K562 (cell line): ENCODE measurements around the gene CCDC88C. TPM values are rescaled to one million over a fixed set of nuclear protein-coding genes. Genes with fewer than 3 reads are reported as not detected.

Experiments
- ATAC-seq: fragments of 200-7000 bp; cut with Tn5 transposase; 3 replicates; pipeline ENCODE4 v1.9.1; 2020; ENCODE audit warnings: moderate library complexity
- BruUV-seq: library from RNA; stranded (reverse); fragments of 400-500 nt; replicated peaks from 2 replicates; lab custom pipeline; 2021; lab: Mats Ljungman, UMichigan
- CTCF ChIA-PET: fragments of 300-600 bp; formaldehyde crosslinking; extraction: SDS; loops from one replicate; lab custom pipeline; 2021; ENCODE audit warnings: low intra/inter-chr PET ratio; lab: Yijun Ruan, JAX
- POLR2A ChIA-PET: fragments of 300-600, 350-650 bp; sonication (Branson Sonifier 250); formaldehyde crosslinking; extraction: SDS; loops from one replicate; lab custom pipeline; 2021; ENCODE audit warnings: antibody characterized with exemption, inconsistent platforms; lab: Yijun Ruan, JAX
- DNase-seq, 4 experiments: peaks; one replicate each; pipeline versions ENCODE4 v3.0.0 to v3.0.0-alpha.2; 2011 to 2018; ENCODE audit warnings: low spot score in 3 of 4, mixed read lengths in 3 of 4; ENCODE audit errors: extremely low read depth in 1 of 4
- FAIRE-seq: peaks from 2 replicates; lab custom pipeline; 2011; peaks lifted over from hg19 to GRCh38; lab: Jason Lieb, UNC
- H2AFZ ChIP-seq: 2 replicates; pipeline ENCODE4 v1.6.0; 2011; ENCODE audit warnings: low read depth, low read length, control low read depth, inconsistent platforms
- H3K27ac ChIP-seq: fragments of 200-600 bp; 3 replicates; pipeline ENCODE4 v1.8.0; 2011; ENCODE audit warnings: low read depth, mild to moderate bottlenecking, control low read depth, inconsistent platforms, low read length, moderate library complexity, mixed read lengths; ENCODE audit errors: extremely low read depth
- H3K27me3 ChIP-seq, 2 experiments: fragments of 300-600 bp in 1 of 2; 2 replicates in 1 of 2; 3 replicates in 1 of 2; pipeline versions ENCODE4 v1.6.0 to v1.8.0; 2011; ENCODE audit warnings: inconsistent platforms in 2 of 2, low read length in 2 of 2, mild to moderate bottlenecking in 1 of 2, mixed read lengths in 1 of 2, moderate library complexity in 1 of 2; ENCODE audit not compliant: control insufficient read depth in 2 of 2, insufficient read depth in 2 of 2
- H3K36me3 ChIP-seq: fragments of 300-600 bp; 3 replicates; pipeline ENCODE4 v1.8.0; 2011; ENCODE audit warnings: mild to moderate bottlenecking, low read length, inconsistent platforms; ENCODE audit not compliant: control insufficient read depth, insufficient read depth
- H3K4me1 ChIP-seq, 2 experiments: fragments of 200-600 bp in 1 of 2; replicated peaks in 1 of 2; 2 replicates in 1 of 2; 3 replicates in 1 of 2; pipeline versions ENCODE4 v1.5.1 to v1.8.0; 2011; ENCODE audit warnings: inconsistent platforms in 2 of 2, low read length in 2 of 2, mild to moderate bottlenecking in 1 of 2, mixed read lengths in 1 of 2, moderate library complexity in 1 of 2; ENCODE audit not compliant: control insufficient read depth in 2 of 2, insufficient read depth in 2 of 2
- H3K4me2 ChIP-seq: 2 replicates; pipeline ENCODE4 v1.6.1; 2011; ENCODE audit warnings: low read length, control low read depth, inconsistent platforms, mixed read lengths; ENCODE audit not compliant: insufficient read depth
- H3K4me3 ChIP-seq: fragments of 200-600 bp; sonication (generic), shearing (Covaris generic); 2 replicates; pipeline ENCODE4 v1.5.1; 2016; ENCODE audit warnings: control low read depth, inconsistent platforms
- H3K79me2 ChIP-seq: fragments of 200-600 bp; 3 replicates; pipeline ENCODE4 v1.8.0; 2011; ENCODE audit warnings: low read length, inconsistent platforms; ENCODE audit not compliant: control insufficient read depth, insufficient read depth
- H3K9ac ChIP-seq, 2 experiments: 2 replicates each; pipeline versions ENCODE4 v1.6.0 to v1.6.1; 2011; ENCODE audit warnings: low read depth in 2 of 2, low read length in 2 of 2, control low read depth in 1 of 2, inconsistent platforms in 1 of 2, mild to moderate bottlenecking in 1 of 2, mixed read lengths in 1 of 2; ENCODE audit not compliant: insufficient read depth in 1 of 2
- H3K9me1 ChIP-seq: one replicate; pipeline ENCODE4 v1.6.0; 2011; ENCODE audit warnings: inconsistent platforms, mild to moderate bottlenecking, low read length, moderate library complexity; ENCODE audit not compliant: control insufficient read depth, insufficient read depth
- H3K9me3 ChIP-seq: replicated peaks from 2 replicates; pipeline ENCODE4 v1.5.1; 2011; ENCODE audit warnings: low read depth, low read length, inconsistent platforms; ENCODE audit not compliant: control insufficient read depth, insufficient read depth
- H4K20me1 ChIP-seq: replicated peaks from 2 replicates; pipeline ENCODE4 v1.6.1; 2011; ENCODE audit warnings: low read length, inconsistent platforms, mixed read lengths; ENCODE audit not compliant: control insufficient read depth, insufficient read depth
- ARID3A ChIP-seq: IDR thresholded peaks from 2 replicates; pipeline ENCODE4 v1.6.1; 2012; ENCODE audit warnings: low read depth, low read length, improper control_type of control experiment, borderline replicate concordance
- SRSF9 ChIP-seq: fragments of 200-400 bp; formaldehyde crosslinking; IDR thresholded peaks from 2 replicates; pipeline ENCODE4 v1.6.1; 2017; ENCODE audit warnings: low read depth, low read length, borderline replicate concordance
- TAF1 ChIP-seq: IDR thresholded peaks from 2 replicates; pipeline ENCODE4 v1.6.1; 2011; ENCODE audit warnings: mild to moderate bottlenecking, low read length, moderate library complexity; ENCODE audit not compliant: insufficient read depth, control insufficient read depth, severe bottlenecking; ENCODE audit errors: extremely low read depth
- YBX1 ChIP-seq: fragments of 450-650 bp; IDR thresholded peaks from 2 replicates; pipeline ENCODE4 v1.7.1; 2016; ENCODE audit warnings: mild to moderate bottlenecking
- ZNF253 ChIP-seq: fragments of 250-450 bp; sonication (Bioruptor Pico); conservative IDR thresholded peaks from 2 replicates; pipeline ENCODE4 v1.6.1; 2021; ENCODE audit warnings: mild to moderate bottlenecking
- whole genome bisulfite sequencing: fragments of 100-300 bp; shearing (Covaris generic); methylation state at CpG from one replicate; pipeline ENCODE4 v1.1.6; 2016; ENCODE audit warnings: low coverage, mixed read lengths; ENCODE audit not compliant: insufficient coverage; ENCODE audit errors: missing lambda C conversion rate; 5-methylcytosine and 5-hydroxymethylcytosine counted together
- in situ Hi-C: fragments of 300-500 bp; cut with MboI; formaldehyde crosslinking; loops from 4 replicates; pipeline ENCODE4 v1.15.0; 2018; ENCODE audit warnings: inconsistent platforms, mixed read lengths
- intact Hi-C: fragments of 100-400 bp; cut with micrococcal nuclease; formaldehyde crosslinking; loops from 2 replicates; pipeline ENCODE4 v1.14.2; 2022
- polyA plus RNA-seq, 8 experiments: library from polyadenylated mRNA; depleted of rRNA in 4 of 8; stranded (reverse) in 5 of 8; unstranded in 3 of 8; fragments of >200 nt; fragmentation: Nextera tagmentation in 2 of 8; fragmentation: Illumina TruSeq in 1 of 8; extraction: Ambion mirVana in 2 of 8; extraction: Trizol in 1 of 8; gene quantifications; 2 replicates each; pipeline versions ENCODE4 v1.2.1 to v1.2.3, GENCODE V29; 2011 to 2014; ENCODE audit warnings: inconsistent platforms in 1 of 8, missing spikeins in 1 of 8
- total RNA-seq, 7 experiments: library from RNA; depleted of rRNA in 6 of 7; stranded (reverse); fragments of >200 nt in 6 of 7; fragmentation: Illumina TruSeq in 2 of 7; extraction: Trizol in 2 of 7; gene quantifications; 2 replicates each; pipeline versions ENCODE4 v1.2.1 to v1.2.3, GENCODE V29; 2011 to 2021; ENCODE audit warnings: low replicate concordance in 1 of 7
- TF ChIP-seq, protein P1 (sequence below): fragments of 450-650 bp; IDR thresholded peaks from 2 replicates; pipeline ENCODE4 v1.6.1; 2017; ENCODE audit warnings: mild to moderate bottlenecking, moderate library complexity
- TF ChIP-seq, protein P2 (sequence below), 2 experiments: fragments of 450-650 bp; IDR thresholded peaks; 2 replicates each; pipeline ENCODE4 v1.6.1; 2016; ENCODE audit warnings: mild to moderate bottlenecking in 2 of 2, borderline replicate concordance in 1 of 2, low read depth in 1 of 2, moderate library complexity in 1 of 2
- TF ChIP-seq, protein P3 (sequence below): conservative IDR thresholded peaks from 2 replicates; pipeline ENCODE4 v1.6.1; 2011; ENCODE audit warnings: low read depth, mild to moderate bottlenecking, low read length; ENCODE audit not compliant: control insufficient read depth

CCDC88C gene
- total and polyA plus RNA-seq, 9 of the 15 experiments (the other 6 are each of a cell fraction or from before 2014, with no cell fraction given), result 0.62 to 22.5 (median 10.7) TPM

GRCh38 chr14:91342206-91342760, 75.3 kb downstream of the CCDC88C start:
- FAIRE-seq, result no peak
- TF ChIP-seq YBX1, result no peak
- no peak for TF ChIP-seq ZNF253 (CRISPR knock-in tag)
- no peak for TF ChIP-seq TAF1
- TF ChIP-seq, protein P1, sequence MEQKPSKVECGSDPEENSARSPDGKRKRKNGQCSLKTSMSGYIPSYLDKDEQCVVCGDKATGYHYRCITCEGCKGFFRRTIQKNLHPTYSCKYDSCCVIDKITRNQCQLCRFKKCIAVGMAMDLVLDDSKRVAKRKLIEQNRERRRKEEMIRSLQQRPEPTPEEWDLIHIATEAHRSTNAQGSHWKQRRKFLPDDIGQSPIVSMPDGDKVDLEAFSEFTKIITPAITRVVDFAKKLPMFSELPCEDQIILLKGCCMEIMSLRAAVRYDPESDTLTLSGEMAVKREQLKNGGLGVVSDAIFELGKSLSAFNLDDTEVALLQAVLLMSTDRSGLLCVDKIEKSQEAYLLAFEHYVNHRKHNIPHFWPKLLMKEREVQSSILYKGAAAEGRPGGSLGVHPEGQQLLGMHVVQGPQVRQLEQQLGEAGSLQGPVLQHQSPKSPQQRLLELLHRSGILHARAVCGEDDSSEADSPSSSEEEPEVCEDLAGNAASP, result no peak
- no peak for TF ChIP-seq ARID3A
- TF ChIP-seq SRSF9, result no peak
- TF ChIP-seq, protein P2, sequence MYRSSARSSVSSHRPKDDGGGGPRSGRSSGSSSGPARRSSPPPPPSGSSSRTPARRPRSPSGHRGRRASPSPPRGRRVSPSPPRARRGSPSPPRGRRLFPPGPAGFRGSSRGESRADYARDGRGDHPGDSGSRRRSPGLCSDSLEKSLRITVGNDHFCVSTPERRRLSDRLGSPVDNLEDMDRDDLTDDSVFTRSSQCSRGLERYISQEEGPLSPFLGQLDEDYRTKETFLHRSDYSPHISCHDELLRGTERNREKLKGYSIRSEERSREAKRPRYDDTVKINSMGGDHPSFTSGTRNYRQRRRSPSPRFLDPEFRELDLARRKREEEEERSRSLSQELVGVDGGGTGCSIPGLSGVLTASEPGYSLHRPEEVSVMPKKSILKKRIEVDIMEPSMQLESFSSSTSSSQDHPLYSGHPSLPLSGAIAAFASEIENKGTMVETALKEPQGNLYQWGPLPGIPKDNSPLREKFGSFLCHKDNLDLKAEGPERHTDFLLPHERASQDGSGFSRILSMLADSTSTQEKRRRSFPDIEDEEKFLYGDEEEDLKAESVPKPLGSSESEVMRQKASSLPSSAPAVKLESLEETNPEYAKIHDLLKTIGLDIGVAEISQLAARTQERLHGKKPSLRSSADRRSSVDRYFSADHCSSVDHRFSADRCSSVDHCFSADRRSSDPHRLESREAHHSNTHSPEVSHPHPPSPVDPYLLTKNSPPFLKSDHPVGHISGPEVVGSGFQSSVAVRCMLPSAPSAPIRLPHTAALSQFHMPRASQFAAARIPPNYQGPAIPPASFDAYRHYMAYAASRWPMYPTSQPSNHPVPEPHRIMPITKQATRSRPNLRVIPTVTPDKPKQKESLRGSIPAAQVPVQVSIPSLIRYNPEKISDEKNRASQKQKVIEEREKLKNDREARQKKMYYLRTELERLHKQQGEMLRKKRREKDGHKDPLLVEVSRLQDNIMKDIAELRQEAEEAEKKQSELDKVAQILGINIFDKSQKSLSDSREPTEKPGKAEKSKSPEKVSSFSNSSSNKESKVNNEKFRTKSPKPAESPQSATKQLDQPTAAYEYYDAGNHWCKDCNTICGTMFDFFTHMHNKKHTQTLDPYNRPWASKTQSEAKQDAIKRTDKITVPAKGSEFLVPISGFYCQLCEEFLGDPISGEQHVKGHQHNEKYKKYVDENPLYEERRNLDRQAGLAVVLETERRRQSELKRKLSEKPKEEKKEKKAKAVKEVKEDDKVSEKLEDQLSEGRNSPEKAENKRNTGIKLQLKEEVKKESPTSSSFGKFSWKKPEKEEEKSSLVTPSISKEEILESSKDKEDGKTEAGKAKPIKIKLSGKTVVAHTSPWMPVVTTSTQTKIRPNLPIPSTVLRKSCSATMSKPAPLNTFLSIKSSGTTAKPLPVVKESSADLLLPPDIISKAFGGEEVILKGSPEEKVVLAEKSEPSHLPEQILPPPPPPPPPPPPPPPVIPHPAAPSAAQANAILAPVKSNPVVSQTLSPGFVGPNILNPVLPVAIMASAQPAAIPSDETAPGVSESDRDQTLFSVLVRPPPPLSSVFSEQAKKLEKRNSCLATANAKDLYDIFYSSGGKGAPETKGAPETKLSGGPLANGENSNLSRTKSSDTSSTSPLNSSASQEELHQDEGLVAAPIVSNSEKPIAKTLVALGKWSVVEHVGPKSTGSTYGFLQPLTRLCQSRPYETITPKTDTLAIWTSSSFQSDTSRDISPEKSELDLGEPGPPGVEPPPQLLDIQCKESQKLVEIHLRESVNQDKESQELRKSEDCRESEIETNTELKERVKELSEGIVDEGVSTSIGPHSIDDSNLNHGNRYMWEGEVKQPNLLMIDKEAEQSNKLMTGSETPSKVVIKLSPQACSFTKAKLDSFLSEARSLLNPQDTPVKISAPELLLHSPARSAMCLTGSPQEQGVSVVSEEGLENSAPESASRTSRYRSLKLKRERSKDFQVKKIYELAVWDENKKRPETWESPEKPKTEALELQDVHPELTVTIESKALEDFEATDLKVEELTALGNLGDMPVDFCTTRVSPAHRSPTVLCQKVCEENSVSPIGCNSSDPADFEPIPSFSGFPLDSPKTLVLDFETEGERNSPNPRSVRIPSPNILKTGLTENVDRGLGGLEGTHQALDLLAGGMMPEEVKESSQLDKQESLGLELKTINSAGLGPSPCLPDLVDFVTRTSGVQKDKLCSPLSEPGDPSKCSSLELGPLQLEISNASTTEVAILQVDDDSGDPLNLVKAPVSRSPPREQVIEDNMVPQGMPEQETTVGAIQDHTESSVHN (IDR thresholded peaks at IDR 0.05; ENCODE audit: borderline replicate concordance in 1 of 2, low read depth in 1 of 2), result no peak
- TF ChIP-seq, protein P3, sequence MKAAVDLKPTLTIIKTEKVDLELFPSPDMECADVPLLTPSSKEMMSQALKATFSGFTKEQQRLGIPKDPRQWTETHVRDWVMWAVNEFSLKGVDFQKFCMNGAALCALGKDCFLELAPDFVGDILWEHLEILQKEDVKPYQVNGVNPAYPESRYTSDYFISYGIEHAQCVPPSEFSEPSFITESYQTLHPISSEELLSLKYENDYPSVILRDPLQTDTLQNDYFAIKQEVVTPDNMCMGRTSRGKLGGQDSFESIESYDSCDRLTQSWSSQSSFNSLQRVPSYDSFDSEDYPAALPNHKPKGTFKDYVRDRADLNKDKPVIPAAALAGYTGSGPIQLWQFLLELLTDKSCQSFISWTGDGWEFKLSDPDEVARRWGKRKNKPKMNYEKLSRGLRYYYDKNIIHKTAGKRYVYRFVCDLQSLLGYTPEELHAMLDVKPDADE, result no peak

More at GRCh38 chr14:91342206-91342760, 75.3 kb downstream of the CCDC88C start:
- intact Hi-C loops, result no loop called here
- no peak overlapping the region for H3K4me2 ChIP-seq
- H3K27me3 ChIP-seq, result no peaks in the 10 kb centered on the region
- no TSS peak for BruUV-seq
- no peak for DNase-seq
- peaks cover 0 to 4% of the 10 kb centered on the region in 2 experiments; a peak in 2 of 5 replicates for H3K4me1 ChIP-seq
- H2AFZ ChIP-seq, result no peak overlapping the region
- no peak overlapping the region for H3K4me3 ChIP-seq
- H3K79me2 ChIP-seq, result no peaks in the 10 kb centered on the region; the same call in 2 of the 3 replicates
- CTCF ChIA-PET, result no interaction called here
- ATAC-seq, result no peak
- in situ Hi-C loops, result loop anchor here (5.0 kb wide), 1 partner anchor 85 kb away; no protein-coding TSS in a partner anchor
- H3K36me3 ChIP-seq, result peaks cover 26% of the 10 kb centered on the region; the same call in 1 of the 3 replicates
- no peaks in the 10 kb centered on the region for H3K9me3 ChIP-seq
- H3K27ac ChIP-seq, result peak overlapping the region; percentile 22; the same call in 1 of the 3 replicates
- H3K9me1 ChIP-seq, result peaks cover 3% of the 10 kb centered on the region
- H4K20me1 ChIP-seq, result no peaks in the 10 kb centered on the region
- POLR2A ChIA-PET, result interaction anchor here (0.5 kb wide), 1 partner anchor 13 kb away, joined by 3 read pairs; no protein-coding TSS in a partner anchor
- 92% methylated on average over 10 of the region's 12 CpGs for WGBS
- H3K9ac ChIP-seq, result no peak overlapping the region
